Astrocyte (in vitro differentiated cells and primary cell): ENCODE results near the gene CYP27A1.

Source experiments
- EZH2 ChIP-seq: IDR thresholded peaks from 2 replicates; pipeline ENCODE4 v1.6.1; 2012; ENCODE audit warnings: mild to moderate bottlenecking, low read length, inconsistent platforms; ENCODE audit not compliant: insufficient read depth
- TF ChIP-seq, protein P1 (sequence below): IDR thresholded peaks from 2 replicates; pipeline ENCODE4 v1.5.1; 2011; ENCODE audit warnings: low read depth, mild to moderate bottlenecking, inconsistent platforms, low read length, moderate library complexity; ENCODE audit not compliant: insufficient read depth

GRCh38 chr2:218851286-218851685 is 69.3 kb downstream of the CYP27A1 start:
- TF ChIP-seq EZH2: no peak
- TF ChIP-seq, protein P1, sequence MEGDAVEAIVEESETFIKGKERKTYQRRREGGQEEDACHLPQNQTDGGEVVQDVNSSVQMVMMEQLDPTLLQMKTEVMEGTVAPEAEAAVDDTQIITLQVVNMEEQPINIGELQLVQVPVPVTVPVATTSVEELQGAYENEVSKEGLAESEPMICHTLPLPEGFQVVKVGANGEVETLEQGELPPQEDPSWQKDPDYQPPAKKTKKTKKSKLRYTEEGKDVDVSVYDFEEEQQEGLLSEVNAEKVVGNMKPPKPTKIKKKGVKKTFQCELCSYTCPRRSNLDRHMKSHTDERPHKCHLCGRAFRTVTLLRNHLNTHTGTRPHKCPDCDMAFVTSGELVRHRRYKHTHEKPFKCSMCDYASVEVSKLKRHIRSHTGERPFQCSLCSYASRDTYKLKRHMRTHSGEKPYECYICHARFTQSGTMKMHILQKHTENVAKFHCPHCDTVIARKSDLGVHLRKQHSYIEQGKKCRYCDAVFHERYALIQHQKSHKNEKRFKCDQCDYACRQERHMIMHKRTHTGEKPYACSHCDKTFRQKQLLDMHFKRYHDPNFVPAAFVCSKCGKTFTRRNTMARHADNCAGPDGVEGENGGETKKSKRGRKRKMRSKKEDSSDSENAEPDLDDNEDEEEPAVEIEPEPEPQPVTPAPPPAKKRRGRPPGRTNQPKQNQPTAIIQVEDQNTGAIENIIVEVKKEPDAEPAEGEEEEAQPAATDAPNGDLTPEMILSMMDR: no peak
